B cell (primary cell): Measurements from ENCODE around the gene HCK. TPM values are rescaled to one million over a fixed set of nuclear protein-coding genes. Genes with fewer than 3 reads are reported as not detected.

Experiments used
- ATAC-seq: fragments of 200-7000 bp; cut with Tn5 transposase; one replicate; pipeline ENCODE4 v1.10.0; 2021; ENCODE audit warnings: low read depth, mild to moderate bottlenecking, moderate number of reproducible peaks, moderate library complexity
- CTCF ChIA-PET: fragments of 350-600 bp; sonication (Branson Sonifier 250); formaldehyde crosslinking; loops from one replicate; lab custom pipeline; 2021; ENCODE audit warnings: antibody characterized with exemption, inconsistent platforms; lab: Charles Lee
- POLR2A ChIA-PET: fragments of 350-600 bp; sonication (Branson Sonifier 250); formaldehyde crosslinking; loops from one replicate; lab custom pipeline; 2021; ENCODE audit warnings: antibody characterized with exemption; lab: Charles Lee
- DNase-seq: peaks from one replicate; pipeline ENCODE4 v3.0.0; 2013
- H2AFZ ChIP-seq: 2 replicates; pipeline ENCODE4 v1.6.1; 2012; ENCODE audit warnings: mild to moderate bottlenecking, low read depth, low read length; ENCODE audit not compliant: insufficient read depth, poor library complexity, severe bottlenecking
- H3K27ac ChIP-seq, 2 donors: 1 replicate in 1 of 2; 2 replicates in 1 of 2; pipeline ENCODE4 v1.5.1; 2012 to 2013; ENCODE audit warnings: low read length in 2 of 2, mild to moderate bottlenecking in 2 of 2, moderate library complexity in 1 of 2
- H3K27me3 ChIP-seq, 4 experiments: fragments of 200-600 bp in 1 of 4; sonication (generic) in 1 of 4; replicated peaks in 1 of 4; 1 replicate in 2 of 4; 2 replicates in 2 of 4; pipeline versions ENCODE4 v1.6.1 to v1.7.0; 2013 to 2016; ENCODE audit warnings: low read length in 3 of 4, mild to moderate bottlenecking in 2 of 4, mixed read lengths in 1 of 4, moderate library complexity in 1 of 4; ENCODE audit not compliant: insufficient read depth in 4 of 4, control insufficient read depth in 3 of 4; ENCODE audit errors: control extremely low read depth in 1 of 4
- H3K36me3 ChIP-seq, 2 experiments: replicated peaks in 1 of 2; 1 replicate in 1 of 2; 2 replicates in 1 of 2; pipeline versions ENCODE4 v1.6.1 to v1.7.1; 2013; ENCODE audit warnings: low read length in 1 of 2; ENCODE audit not compliant: insufficient read depth in 2 of 2, control insufficient read depth in 1 of 2; ENCODE audit errors: control extremely low read depth in 1 of 2, extremely low read depth in 1 of 2
- H3K4me1 ChIP-seq, 2 donors: fragments of 200-600 bp in 1 of 2; sonication (generic) in 1 of 2; 1 replicate in 1 of 2; 2 replicates in 1 of 2; pipeline versions ENCODE4 v1.5.1 to v1.6.1; 2013 to 2017; ENCODE audit warnings: low read length in 2 of 2; ENCODE audit not compliant: control insufficient read depth in 2 of 2, insufficient read depth in 2 of 2
- H3K4me2 ChIP-seq: replicated peaks from 2 replicates; pipeline ENCODE3; 2012; ENCODE audit warnings: mild to moderate bottlenecking, low read depth, low read length; ENCODE audit not compliant: poor library complexity, severe bottlenecking
- H3K4me3 ChIP-seq, 5 experiments: fragments of 200-600 bp in 1 of 5; sonication (generic) in 1 of 5; 1 replicate in 3 of 5; 2 replicates in 2 of 5; pipeline versions ENCODE4 v1.5.1 to v1.7.0; 2011 to 2016; ENCODE audit warnings: low read length in 4 of 5, mild to moderate bottlenecking in 4 of 5, low read depth in 2 of 5, control low read depth in 1 of 5, moderate library complexity in 1 of 5; ENCODE audit not compliant: insufficient read depth in 1 of 5; ENCODE audit errors: control extremely low read depth in 1 of 5, extremely low read depth in 1 of 5
- H3K79me2 ChIP-seq: fragments of 200-600 bp; sonication (generic); one replicate; pipeline ENCODE4 v1.6.0; 2016; ENCODE audit warnings: low read length; ENCODE audit not compliant: control insufficient read depth, insufficient read depth
- H3K9ac ChIP-seq: fragments of 200-600 bp; sonication (generic); 2 replicates; pipeline ENCODE4 v1.6.1; 2017; ENCODE audit warnings: mild to moderate bottlenecking, low read length, moderate library complexity
- H3K9me3 ChIP-seq, 3 donors: one replicate each; pipeline versions ENCODE4 v1.6.1 to v1.7.1; 2013; ENCODE audit warnings: low read length in 2 of 3; ENCODE audit not compliant: control insufficient read depth in 2 of 3, insufficient read depth in 1 of 3; ENCODE audit errors: control extremely low read depth in 1 of 3
- H4K20me1 ChIP-seq: 2 replicates; pipeline ENCODE4 v1.6.0; 2012; ENCODE audit warnings: mild to moderate bottlenecking, low read length; ENCODE audit not compliant: insufficient read depth, control insufficient read depth, poor library complexity, severe bottlenecking
- H3K27ac Mint-ChIP-seq: one replicate; pipeline ENCODE4 v1.8.0; 2021; ENCODE audit warnings: mixed read lengths
- H3K27me3 Mint-ChIP-seq: one replicate; pipeline ENCODE4 v1.8.0; 2021; ENCODE audit warnings: mixed read lengths
- H3K4me1 Mint-ChIP-seq: one replicate; pipeline ENCODE4 v1.8.0; 2021; ENCODE audit warnings: mixed read lengths
- H3K4me3 Mint-ChIP-seq: one replicate; pipeline ENCODE4 v1.8.0; 2021; ENCODE audit warnings: mixed read lengths
- H3K9me3 Mint-ChIP-seq: one replicate; pipeline ENCODE4 v1.8.0; 2022; ENCODE audit warnings: mixed read lengths; ENCODE audit not compliant: insufficient read depth
- CTCF ChIP-seq: fragments of 200-600 bp; IDR thresholded peaks from one replicate; pipeline ENCODE4 v1.8.0; 2022; ENCODE audit warnings: antibody characterized with exemption, mild to moderate bottlenecking
- EZH2 ChIP-seq: IDR thresholded peaks from 2 replicates; pipeline ENCODE4 v1.6.1; 2012; ENCODE audit warnings: borderline replicate concordance, low read depth, mild to moderate bottlenecking, moderate library complexity, low read length; ENCODE audit not compliant: insufficient read depth, poor library complexity, severe bottlenecking
- WGBS: methylation state at CpG from one replicate; pipeline ENCODE4 v1.1.5; 2013; ENCODE audit warnings: missing lambda C conversion rate; ENCODE audit not compliant: insufficient coverage; 5-methylcytosine and 5-hydroxymethylcytosine counted together
- intact Hi-C: fragments of 100-400 bp; cut with micrococcal nuclease; formaldehyde crosslinking; loops from one replicate; pipeline ENCODE4 v1.10.0; 2022
- polyA plus RNA-seq: library from polyadenylated mRNA; depleted of rRNA; stranded (reverse); fragments of >200 nt; gene quantifications from 2 replicates; pipeline ENCODE4 v1.2.3, GENCODE V29; 2012
- total RNA-seq, 2 donors: library from RNA; stranded (reverse); fragments of 120-200 nt in 1 of 2; gene quantifications; 1 replicate in 1 of 2; 2 replicates in 1 of 2; pipeline versions ENCODE4 v1.2.3 to v1.2.4, GENCODE V29; 2013 to 2022

The HCK gene
- total and polyA plus RNA-seq, 2 donors (not counting 1 experiment from before 2014, with no cell fraction given): 33.3 to 48.6 TPM

GRCh38 chr20:32144898-32145662, 93.0 kb downstream of the HCK start:
- WGBS: 93% methylated on average over 8 of the region's 8 CpGs
- no peak overlapping the region for H3K27ac ChIP-seq
- H3K4me1 Mint-ChIP-seq: no peaks in the 10 kb centered on the region
- H3K27ac Mint-ChIP-seq: no peak overlapping the region
- intact Hi-C loops: no loop called here
- no peak for TF ChIP-seq CTCF
- TF ChIP-seq EZH2: no peak
- peaks cover 5 to 70% of the 10 kb centered on the region in 2 experiments for H3K36me3 ChIP-seq
- ChIA-PET POLR2A (no interaction called here), CTCF (no interaction called here)
- H3K27me3 ChIP-seq: no peaks in the 10 kb centered on the region
- H3K9me3 ChIP-seq: no peaks in the 10 kb centered on the region
- no peak overlapping the region for H3K4me3 Mint-ChIP-seq
- no peak overlapping the region for H3K9ac ChIP-seq
- H3K79me2 ChIP-seq: no peaks in the 10 kb centered on the region
- H4K20me1 ChIP-seq: no peaks in the 10 kb centered on the region
- H3K4me1 ChIP-seq: no peaks in the 10 kb centered on the region
- no peak overlapping the region for H2AFZ ChIP-seq
- ATAC-seq: no peak
- DNase-seq: no peak
- no peaks in the 10 kb centered on the region for H3K9me3 Mint-ChIP-seq
- H3K27me3 Mint-ChIP-seq: no peaks in the 10 kb centered on the region
- no peak overlapping the region for H3K4me3 ChIP-seq
- no peak overlapping the region for H3K4me2 ChIP-seq

GRCh38 chr20:32149566-32150170, 97.6 kb downstream of the HCK start:
- no peak overlapping the region for H3K4me3 Mint-ChIP-seq
- Histone ChIP-seq H3K36me3 (peaks cover 9 to 62% of the 10 kb centered on the region in 2 experiments), H4K20me1 (no peaks in the 10 kb centered on the region), H3K9me3 (no peaks in the 10 kb centered on the region), H2AFZ (no peak overlapping the region), H3K79me2 (no peaks in the 10 kb centered on the region), H3K27me3 (no peaks in the 10 kb centered on the region), H3K4me1 (no peaks in the 10 kb centered on the region), H3K4me3 (no peak overlapping the region), H3K27ac (no peak overlapping the region), H3K4me2 (no peak overlapping the region), H3K9ac (no peak overlapping the region)
- intact Hi-C loops: no loop called here
- TF ChIP-seq CTCF (no peak), EZH2 (no peak)
- ATAC-seq: no peak
- 99% methylated on average over 7 of the region's 8 CpGs for WGBS
- no peaks in the 10 kb centered on the region for H3K27me3 Mint-ChIP-seq
- ChIA-PET POLR2A (no interaction called here), CTCF (no interaction called here)
- no peak for DNase-seq
- no peaks in the 10 kb centered on the region for H3K4me1 Mint-ChIP-seq
- H3K27ac Mint-ChIP-seq: no peak overlapping the region
- H3K9me3 Mint-ChIP-seq: no peaks in the 10 kb centered on the region
